HG03139 (cell line): ENCODE results near the gene WBP2.

ENCODE experiments used
- ATAC-seq: cut with Tn5 transposase; IDR thresholded peaks from one replicate; pipeline ENCODE4 v1.9.1; 2021; ENCODE audit not compliant: unreplicated experiment

WBP2 gene

DNA sequence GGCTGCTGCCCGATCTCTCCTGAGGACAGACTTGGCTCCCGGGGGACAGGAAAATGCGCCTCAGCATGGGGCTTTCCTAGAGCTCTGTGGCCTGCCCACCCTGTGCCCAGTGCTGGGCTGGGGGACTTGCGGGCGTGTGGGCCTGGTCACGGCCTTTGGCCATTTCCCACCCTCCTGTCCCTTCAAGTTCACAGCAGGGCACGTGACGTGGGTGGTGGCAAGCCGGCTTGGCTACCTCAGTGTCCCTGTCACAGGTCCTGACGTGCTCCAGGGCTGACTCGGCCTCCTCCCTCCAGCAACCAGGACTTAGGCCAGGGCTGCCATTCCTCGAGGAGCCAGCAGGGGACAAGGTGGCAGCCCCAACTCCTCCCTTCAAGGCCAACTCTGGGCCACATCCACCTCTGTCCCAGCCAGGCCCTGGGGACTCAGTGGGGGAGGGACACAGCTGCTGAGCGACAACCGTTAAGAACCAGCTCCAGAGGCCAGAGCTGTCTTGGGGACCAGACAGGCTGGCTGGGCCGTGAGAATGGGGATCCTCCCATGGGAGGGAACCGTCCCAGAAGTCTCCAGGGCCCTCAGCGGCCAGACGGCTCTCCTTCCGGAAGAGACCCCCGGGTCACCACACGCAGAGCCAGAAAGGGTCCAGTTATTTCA is 9.9 kb downstream of the WBP2 start:
- ATAC-seq = peak; percentile 76

GRCh38 chr17:75844530-75845057 is 10.5 kb downstream of the WBP2 start:
- ATAC-seq = no peak

GRCh38 chr17:75843577-75844529 is 11.3 kb downstream of the WBP2 start, which contains the start of gene UNC13D:
Gene UNC13D (minus strand): TSS chr17:75844404. CDS start chr17:75844337, 67 bp downstream.
- no peak for ATAC-seq

DNA sequence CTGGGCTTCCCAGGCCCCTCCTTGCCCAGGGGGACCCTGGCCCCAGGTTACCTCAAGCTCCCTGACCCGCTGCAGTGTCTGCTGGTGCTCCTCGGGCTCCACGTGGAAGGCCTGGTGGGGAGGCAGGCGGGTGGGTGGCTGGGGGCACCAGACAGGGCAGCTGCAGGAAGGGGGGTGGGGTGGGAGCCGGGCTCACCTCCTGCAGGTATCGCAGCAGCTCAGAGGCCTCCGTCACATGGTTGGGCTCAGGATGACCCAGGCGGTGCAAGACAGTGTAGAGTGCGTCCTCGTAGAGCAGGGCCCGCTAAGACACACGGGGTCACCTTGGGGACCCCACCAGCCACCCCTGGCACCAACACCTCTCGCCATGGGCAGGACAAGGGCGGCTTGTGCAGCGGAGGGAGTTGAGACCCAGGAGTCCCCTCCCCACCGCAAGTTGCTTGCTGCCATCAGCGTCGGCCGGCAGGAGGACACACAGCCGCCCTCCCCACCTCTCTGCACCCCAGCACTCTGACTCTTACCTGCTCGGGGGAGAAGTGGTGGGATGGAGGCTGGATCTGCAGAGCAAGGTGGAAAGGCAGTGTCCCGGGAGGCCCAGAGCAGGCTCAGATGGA is 12.1 kb downstream of the WBP2 start:
- no peak for ATAC-seq

GRCh38 chr17:75842411-75842810 is 12.7 kb downstream of the WBP2 start:
- ATAC-seq = no peak

DNA sequence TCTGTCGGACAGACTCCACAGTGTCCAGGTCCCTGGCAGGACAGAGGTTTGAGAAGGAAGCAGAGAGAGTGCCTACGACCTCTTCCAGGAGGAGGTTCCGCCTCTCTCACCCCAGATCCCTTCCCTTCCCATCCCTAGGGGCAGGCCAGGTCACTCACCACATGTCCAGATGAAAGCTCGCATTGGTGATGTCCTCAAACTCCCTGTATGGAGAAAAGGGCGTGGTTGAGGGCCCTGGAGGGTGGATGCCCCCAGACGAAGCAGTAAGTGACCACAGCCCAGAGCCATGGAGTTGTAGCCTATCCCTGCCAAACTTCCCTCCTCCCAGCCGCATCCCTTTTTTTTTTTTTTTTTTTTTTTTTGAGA is 14.4 kb downstream of the WBP2 start:
- no peak for ATAC-seq

DNA sequence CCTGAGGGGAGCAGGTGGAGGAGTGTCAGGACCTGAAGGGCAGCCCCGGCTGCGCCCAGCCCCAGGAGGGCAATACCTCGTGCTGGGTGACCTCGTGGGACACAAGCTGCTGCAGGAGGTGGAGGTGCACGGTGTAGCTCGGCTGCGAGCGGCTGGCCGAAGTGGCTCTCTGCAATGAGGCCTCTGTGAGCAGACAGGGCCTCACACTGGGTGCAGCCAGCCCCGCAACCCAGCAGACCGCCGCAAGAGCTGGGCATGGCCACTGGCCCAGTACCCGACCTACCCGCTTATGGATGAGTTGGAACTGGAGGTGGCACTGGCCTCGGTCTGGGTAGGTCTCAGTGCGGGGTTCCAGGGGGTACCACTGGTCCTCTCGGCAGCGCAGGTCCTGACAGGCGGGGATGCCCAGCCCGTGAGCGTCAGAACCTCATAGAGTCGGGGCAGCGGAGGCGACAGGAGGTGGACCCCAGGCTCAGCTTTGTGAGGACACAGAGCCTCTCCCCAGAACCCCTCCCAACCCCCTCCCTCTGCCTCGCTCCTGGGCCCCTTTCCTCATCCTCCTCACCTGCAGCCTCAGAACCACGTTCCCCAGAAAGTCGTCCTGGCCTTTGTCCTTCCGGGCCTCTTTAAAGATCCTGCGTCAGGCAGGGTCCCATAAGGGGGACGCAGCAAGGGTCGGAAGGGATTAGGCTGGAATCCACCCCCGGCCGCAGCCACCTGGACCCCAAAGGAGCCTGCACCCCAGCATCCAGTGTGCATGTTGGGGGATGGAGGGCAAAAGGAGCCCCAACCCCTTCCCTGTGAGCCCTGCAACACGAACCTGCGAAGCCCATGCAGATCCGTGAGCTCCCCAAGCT is 15.0 kb downstream of the WBP2 start:
- ATAC-seq = no peak

GRCh38 chr17:75838410-75838809 is 16.7 kb downstream of the WBP2 start:
- no peak for ATAC-seq

DNA sequence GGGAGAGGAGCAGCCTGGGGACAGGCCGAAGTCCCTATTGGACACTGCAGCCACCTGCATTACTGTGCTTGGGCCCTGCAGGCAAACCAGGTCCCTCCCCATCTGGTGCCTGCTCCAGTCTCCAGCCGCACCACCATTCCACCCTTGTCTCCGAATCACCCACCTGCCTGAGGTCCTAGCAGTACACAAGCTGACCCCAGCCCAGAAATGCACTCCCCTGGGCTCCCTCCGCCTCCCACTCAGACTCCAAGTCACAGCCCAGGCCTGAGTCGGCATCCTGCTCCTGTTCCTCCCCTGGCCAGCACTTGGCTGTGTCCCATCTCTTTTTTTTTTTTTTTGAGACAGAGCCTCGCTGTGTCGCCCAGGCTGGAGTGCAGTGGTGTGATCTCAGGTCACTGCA is 17.2 kb downstream of the WBP2 start:
- no peak for ATAC-seq

DNA sequence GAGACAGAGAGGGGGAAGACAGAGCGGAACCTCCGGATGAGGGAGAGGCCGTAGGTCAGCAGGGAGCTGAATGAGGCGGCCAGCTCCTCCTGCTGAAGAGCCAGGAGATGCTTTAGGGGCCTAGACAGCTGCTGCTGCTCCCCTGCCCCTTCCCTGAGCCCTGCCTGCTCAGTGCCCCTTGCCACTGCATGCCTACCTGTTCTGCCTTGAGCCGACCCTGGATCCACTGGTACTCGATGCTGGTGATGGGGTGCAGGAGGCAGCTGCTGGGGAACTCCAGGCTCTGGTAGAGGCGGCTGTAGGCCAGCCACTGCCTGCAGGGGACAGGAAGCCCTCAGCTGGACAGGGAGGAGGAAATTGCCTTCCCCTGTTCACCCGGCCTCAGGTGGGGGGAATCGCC is 18.5 kb downstream of the WBP2 start:
- no peak for ATAC-seq

GRCh38 chr17:75835654-75835987 is 19.5 kb downstream of the WBP2 start:
- ATAC-seq = no peak

- no peak for ATAC-seq
Measured at GRCh38 chr17:75834928-75835653, 20.0 kb downstream of the WBP2 start.

GRCh38 chr17:75834279-75834920 is 20.7 kb downstream of the WBP2 start:
- no peak for ATAC-seq

DNA sequence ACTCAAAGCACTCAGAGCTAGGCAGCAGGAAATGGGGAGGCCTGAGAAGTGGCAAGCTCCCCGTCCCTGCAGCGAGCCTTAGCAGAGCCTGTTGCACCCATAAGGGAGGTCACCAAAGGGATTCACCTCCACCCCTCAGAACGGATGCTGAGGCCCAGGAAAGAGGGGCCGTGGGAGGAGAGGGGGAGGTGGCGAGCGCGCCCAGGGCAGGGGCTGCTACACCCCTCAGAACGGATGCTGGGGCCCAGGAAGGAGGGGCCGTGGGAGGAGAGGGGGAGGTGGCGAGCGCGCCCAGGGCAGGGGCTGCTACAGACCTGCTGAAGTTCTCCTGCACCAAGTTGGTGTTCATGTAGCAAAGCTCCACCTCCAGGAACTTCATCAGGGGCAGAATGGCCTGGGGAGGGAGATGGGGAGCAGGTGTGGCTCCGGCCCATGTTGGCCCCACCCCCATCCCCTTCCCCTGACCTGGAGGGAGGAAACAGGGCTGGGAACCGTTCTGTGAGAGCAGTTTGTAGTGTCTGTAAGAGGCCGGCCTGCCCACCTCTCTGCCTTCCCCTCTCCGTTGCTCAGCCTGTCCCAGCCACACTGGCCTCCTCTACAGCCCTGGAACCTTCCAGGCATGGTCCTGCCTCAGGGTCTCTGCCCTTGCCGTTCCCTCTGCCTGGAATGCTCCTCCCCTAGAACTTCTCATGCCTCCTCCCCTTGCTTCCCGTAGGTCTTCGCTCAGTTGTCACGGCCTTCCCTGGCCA is 22.3 kb downstream of the WBP2 start:
- ATAC-seq = no peak

GRCh38 chr17:75832164-75832651 is 22.9 kb downstream of the WBP2 start:
- ATAC-seq = no peak

DNA sequence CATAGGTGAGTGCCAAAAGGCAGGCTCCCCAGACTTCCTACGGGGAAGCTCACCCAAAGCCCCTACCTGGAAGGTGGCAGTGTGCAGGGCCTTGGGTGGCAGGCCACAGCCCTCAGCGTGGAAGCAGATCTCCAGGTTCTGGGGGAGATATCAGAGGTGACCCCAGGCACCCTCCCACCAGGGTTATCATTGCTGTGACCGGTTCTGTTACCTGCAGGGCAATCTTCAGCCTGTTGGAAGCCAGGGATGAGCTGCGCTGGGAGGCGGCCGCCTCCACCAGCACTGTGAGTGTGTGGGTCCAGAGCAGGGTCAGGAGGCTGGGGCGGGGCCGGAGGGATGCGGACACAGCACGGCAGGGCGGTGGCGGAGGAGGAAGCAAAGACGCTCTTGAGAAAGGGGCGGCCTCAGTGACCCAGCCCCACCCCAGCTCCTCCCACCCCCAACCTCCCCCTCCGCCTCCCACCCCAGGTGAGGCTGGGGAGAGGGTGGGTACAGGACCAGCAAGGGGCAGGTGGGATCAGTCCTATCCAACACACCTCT is 24.0 kb downstream of the WBP2 start:
- ATAC-seq = no peak

DNA sequence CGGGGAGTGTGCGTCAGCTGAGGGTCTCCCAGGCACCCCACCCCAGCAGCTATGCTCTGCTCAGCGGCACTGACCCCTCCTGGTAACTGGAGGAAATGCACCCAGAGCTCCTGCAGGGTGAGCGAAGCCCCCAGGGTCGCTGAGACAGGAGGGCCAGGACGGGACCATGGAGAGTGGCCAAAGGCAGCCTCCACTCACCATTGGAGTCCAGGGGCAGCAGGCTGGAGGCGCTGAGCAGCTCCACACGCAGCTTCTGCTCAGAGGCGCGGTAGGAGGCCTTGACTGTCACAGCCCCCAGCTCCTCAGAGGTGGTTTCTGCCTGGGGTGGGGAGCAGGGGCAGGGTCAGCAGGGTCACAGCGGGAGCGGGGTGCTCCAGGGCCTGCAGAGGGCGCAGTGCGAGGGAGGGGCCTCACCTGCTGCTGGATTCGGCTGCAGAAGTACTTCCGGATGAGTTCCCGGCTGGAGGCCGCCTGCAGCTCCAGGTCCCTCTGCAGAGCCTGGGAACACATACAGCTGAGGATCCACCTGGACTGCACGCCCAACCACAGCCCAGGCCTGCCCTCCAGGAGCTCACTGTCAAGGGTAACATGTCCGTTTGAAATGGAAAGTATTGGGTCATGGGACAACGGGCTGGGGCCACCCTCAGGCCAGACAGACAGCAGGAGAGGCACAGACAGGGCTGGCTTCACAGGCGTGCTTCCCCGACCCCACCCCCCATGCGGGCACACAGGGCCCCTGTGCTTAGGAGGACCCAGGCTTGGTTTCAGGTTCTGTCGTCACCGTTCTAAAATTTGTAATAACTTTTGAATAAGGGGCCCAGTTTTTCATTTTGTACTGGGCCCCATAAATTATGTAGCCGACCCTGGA is 24.7 kb downstream of the WBP2 start:
- ATAC-seq = no peak

DNA sequence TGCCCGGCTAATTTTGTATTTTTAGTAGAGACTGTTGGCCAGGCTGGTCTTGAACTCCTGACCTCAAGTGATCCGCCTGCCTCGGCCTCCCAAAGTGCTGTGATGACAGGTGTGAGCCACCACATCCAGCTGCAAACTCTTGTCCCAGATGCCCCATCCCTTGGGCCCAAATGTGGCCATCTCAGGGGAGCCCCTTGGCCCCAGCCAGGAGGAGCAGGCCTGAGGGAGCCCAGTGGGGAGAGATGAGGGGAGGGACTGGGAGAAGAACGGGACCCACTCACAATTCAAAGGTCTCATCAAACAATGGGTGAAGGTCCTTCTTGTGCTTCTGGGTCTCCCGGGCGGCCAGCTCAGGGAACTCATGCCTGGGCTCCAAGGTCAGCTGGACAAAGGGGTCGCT is 25.4 kb downstream of the WBP2 start:
- no peak for ATAC-seq
